ENCODE data around the gene THBD. TPM values are rescaled to one million over a fixed set of nuclear protein-coding genes. Genes with fewer than 3 reads are reported as not detected.

Gene THBD
- polyA plus RNA-seq (2012; ENCODE audit: insufficient read depth, insufficient read length, low read depth) = not detected

GRCh38 chr20:23049201-23050075 is at the start of gene THBD:
TSS of gene THBD (minus strand) at chr20:23049672. CDS start at chr20:23049504, 168 bp downstream.
- TF ChIP-seq CTCF (IDR thresholded peaks at IDR 0.05; ENCODE audit: low read depth, low read length) = no peak
- Histone ChIP-seq H3K4me1 (no peaks in the 10 kb centered on the region), H3K27me3 (peaks cover 21% of the 10 kb centered on the region), H3K9me3 (no peaks in the 10 kb centered on the region), H3K4me3 (ENCODE audit: low read depth, low read length) (no peak within 1 kb of the TSS), H3K36me3 (no peaks in the 10 kb centered on the region)
- no peak for DNase-seq

- no peaks in the 10 kb centered on the region for H3K4me1 ChIP-seq
- TF ChIP-seq CTCF (IDR thresholded peaks at IDR 0.05; ENCODE audit: low read depth, low read length) = no peak
- DNase-seq = no peak
- H3K4me3 ChIP-seq (ENCODE audit: low read depth, low read length) = no peak overlapping the region
- no peaks in the 10 kb centered on the region for H3K36me3 ChIP-seq
- no peaks in the 10 kb centered on the region for H3K27me3 ChIP-seq
- no peaks in the 10 kb centered on the region for H3K9me3 ChIP-seq
These were observed 48.4 kb upstream of the THBD start for GRCh38 chr20:23097636-23098580.

- no peak overlapping the region for H3K4me3 ChIP-seq (ENCODE audit: low read depth, low read length)
- no peaks in the 10 kb centered on the region for H3K4me1 ChIP-seq
- H3K36me3 ChIP-seq = no peaks in the 10 kb centered on the region
- H3K9me3 ChIP-seq = no peaks in the 10 kb centered on the region
- DNase-seq = no peak
- no peaks in the 10 kb centered on the region for H3K27me3 ChIP-seq
- TF ChIP-seq CTCF (IDR thresholded peaks at IDR 0.05; ENCODE audit: low read depth, low read length) = no peak
These were observed 47.6 kb upstream of the THBD start for GRCh38 chr20:23096986-23097520.

GRCh38 chr20:23096097-23096496 is 46.6 kb upstream of the THBD start:
- Histone ChIP-seq H3K9me3 (no peaks in the 10 kb centered on the region), H3K36me3 (no peaks in the 10 kb centered on the region), H3K27me3 (no peaks in the 10 kb centered on the region), H3K4me1 (no peaks in the 10 kb centered on the region), H3K4me3 (ENCODE audit: low read depth, low read length) (no peak overlapping the region)
- TF ChIP-seq CTCF (IDR thresholded peaks at IDR 0.05; ENCODE audit: low read depth, low read length) = no peak
- DNase-seq = no peak

- H3K27me3 ChIP-seq = no peaks in the 10 kb centered on the region
- H3K4me1 ChIP-seq = no peaks in the 10 kb centered on the region
- H3K4me3 ChIP-seq (ENCODE audit: low read depth, low read length) = no peak overlapping the region
- H3K9me3 ChIP-seq = no peaks in the 10 kb centered on the region
- H3K36me3 ChIP-seq = no peaks in the 10 kb centered on the region
- TF ChIP-seq CTCF (IDR thresholded peaks at IDR 0.05; ENCODE audit: low read depth, low read length) = no peak
- DNase-seq = no peak
These were observed 46.0 kb upstream of the THBD start for GRCh38 chr20:23095499-23095898.

All from BE2C (cell line).